Measurements from ENCODE around the gene FUBP3. TPM values are rescaled to one million over a fixed set of nuclear protein-coding genes. Genes with fewer than 3 reads are reported as not detected.

Gene FUBP3
- total and polyA plus RNA-seq, 2 experiments from 2014 or later, result 42.5 to 74.8 TPM

DNA sequence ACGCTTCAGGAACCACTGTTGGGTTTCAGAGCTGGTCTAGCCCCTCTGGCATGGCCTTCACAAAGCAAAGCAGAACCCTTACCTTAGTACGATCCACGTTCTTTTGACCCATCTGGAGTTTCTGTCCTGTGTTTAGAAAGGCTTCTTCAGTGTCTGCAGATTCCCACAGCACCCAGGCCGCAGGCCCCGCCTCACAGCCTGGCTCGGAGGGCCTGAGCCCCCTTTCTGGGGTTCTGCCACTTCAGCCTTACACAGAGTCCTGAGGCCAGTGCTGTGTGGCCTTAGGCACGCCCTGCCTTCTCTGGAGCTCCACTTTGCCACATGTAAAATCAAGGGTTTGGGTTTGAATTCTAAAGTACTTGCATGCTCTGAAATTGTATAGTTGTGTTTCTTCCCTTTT is 53.5 kb downstream of the FUBP3 start:
- H3K36me3 ChIP-seq (ENCODE audit: insufficient read depth), result peaks cover 7% of the 10 kb centered on the region
- H3K36me3 Mint-ChIP-seq (ENCODE audit: low read depth), result peaks cover 61% of the 10 kb centered on the region
- DNase-seq (ENCODE audit: low spot score), result no peak
- H4K20me1 ChIP-seq (replicated peaks; ENCODE audit: insufficient read depth), result no peaks in the 10 kb centered on the region; the same call in 1 of the 2 replicates
- no peak overlapping the region for H3K27ac Mint-ChIP-seq
- peaks cover 23% of the 10 kb centered on the region for H3K4me1 ChIP-seq (ENCODE audit: insufficient read depth)
- no peaks in the 10 kb centered on the region for H3K9me2 ChIP-seq (ENCODE audit: insufficient read depth)
- H3K4me1 Mint-ChIP-seq, result peaks cover 25% of the 10 kb centered on the region
- H3F3A ChIP-seq (replicated peaks; ENCODE audit: low read depth), result no peaks in the 10 kb centered on the region
- no peak overlapping the region for H3K27ac ChIP-seq (ENCODE audit: low read depth)
- peaks cover 14% of the 10 kb centered on the region for H3K27me3 Mint-ChIP-seq (ENCODE audit: insufficient read depth, low read depth, poor library complexity)
- no peaks in the 10 kb centered on the region for H3K27me3 ChIP-seq (ENCODE audit: insufficient read depth)
- H3K79me2 ChIP-seq (replicated peaks; ENCODE audit: insufficient read depth), result no peaks in the 10 kb centered on the region
- H3K4me2 ChIP-seq, result no peak overlapping the region
- no peak for ATAC-seq
- TF ChIP-seq, protein P1, sequence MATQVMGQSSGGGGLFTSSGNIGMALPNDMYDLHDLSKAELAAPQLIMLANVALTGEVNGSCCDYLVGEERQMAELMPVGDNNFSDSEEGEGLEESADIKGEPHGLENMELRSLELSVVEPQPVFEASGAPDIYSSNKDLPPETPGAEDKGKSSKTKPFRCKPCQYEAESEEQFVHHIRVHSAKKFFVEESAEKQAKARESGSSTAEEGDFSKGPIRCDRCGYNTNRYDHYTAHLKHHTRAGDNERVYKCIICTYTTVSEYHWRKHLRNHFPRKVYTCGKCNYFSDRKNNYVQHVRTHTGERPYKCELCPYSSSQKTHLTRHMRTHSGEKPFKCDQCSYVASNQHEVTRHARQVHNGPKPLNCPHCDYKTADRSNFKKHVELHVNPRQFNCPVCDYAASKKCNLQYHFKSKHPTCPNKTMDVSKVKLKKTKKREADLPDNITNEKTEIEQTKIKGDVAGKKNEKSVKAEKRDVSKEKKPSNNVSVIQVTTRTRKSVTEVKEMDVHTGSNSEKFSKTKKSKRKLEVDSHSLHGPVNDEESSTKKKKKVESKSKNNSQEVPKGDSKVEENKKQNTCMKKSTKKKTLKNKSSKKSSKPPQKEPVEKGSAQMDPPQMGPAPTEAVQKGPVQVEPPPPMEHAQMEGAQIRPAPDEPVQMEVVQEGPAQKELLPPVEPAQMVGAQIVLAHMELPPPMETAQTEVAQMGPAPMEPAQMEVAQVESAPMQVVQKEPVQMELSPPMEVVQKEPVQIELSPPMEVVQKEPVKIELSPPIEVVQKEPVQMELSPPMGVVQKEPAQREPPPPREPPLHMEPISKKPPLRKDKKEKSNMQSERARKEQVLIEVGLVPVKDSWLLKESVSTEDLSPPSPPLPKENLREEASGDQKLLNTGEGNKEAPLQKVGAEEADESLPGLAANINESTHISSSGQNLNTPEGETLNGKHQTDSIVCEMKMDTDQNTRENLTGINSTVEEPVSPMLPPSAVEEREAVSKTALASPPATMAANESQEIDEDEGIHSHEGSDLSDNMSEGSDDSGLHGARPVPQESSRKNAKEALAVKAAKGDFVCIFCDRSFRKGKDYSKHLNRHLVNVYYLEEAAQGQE (IDR thresholded peaks at IDR 0.05; ENCODE audit: unreplicated experiment), result no peak
- TF ChIP-seq EZH2 (IDR thresholded peaks at IDR 0.05; ENCODE audit: low read depth, unreplicated experiment) (no peak), ZNF331 (CRISPR knock-in tag; IDR thresholded peaks at IDR 0.05; ENCODE audit: low read depth) (no peak), ZNF114 (CRISPR knock-in tag; IDR thresholded peaks at IDR 0.05) (no peak)
- no peak overlapping the region for H2AFZ ChIP-seq
- H3K4me3 Mint-ChIP-seq, result no peak overlapping the region
- no peaks in the 10 kb centered on the region for H3K9me3 Mint-ChIP-seq
- H3K4me3 ChIP-seq, result no peak overlapping the region

DNA sequence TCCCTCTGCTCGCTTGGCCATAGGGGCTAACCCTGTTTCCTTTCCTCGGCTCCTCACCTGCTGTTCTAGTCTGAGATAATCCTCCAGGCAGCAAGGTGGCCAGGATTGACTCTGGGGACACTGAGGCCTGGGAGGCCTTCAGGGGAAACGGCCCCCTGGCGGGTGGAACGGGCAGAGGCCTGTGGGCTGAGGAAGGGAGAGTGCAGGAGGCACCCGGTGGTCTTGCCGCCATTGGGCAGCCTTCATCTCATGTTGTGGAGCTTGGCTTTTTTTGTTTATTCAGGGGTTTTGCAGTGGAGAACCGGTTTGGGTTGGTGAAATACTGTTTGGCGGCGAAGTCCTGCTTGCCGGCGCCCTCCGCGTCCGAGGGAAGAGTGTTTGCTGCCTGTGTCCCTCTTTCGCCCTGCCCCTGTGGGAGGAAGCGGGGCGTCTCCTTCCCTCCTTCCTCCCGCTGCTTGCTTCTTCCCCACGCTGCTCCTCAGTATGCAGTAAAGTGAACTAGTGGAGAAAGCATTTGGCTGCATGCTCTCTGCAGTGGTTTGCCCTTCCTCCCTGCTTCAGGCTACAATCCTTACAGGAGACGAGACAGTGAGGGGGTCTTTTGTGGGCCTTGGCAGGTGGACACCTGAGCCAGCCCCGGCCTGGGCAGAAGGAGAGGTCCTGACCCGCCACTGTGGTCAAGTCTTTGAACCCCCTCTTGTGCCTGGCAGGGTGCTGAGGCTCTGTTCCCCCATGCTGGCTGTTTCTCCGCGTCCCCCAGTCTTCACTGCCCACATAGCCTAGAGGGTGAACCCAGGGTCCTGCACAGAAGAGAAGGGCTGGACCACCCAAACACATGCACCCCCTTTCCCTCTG is 54.2 kb downstream of the FUBP3 start:
- Histone ChIP-seq H4K20me1 (replicated peaks; ENCODE audit: insufficient read depth) (no peaks in the 10 kb centered on the region; the same call in 1 of the 2 replicates), H3K9me2 (ENCODE audit: insufficient read depth) (no peaks in the 10 kb centered on the region), H3K27ac (ENCODE audit: low read depth) (no peak overlapping the region), H3K27me3 (ENCODE audit: insufficient read depth) (no peaks in the 10 kb centered on the region), H3K36me3 (ENCODE audit: insufficient read depth) (peaks cover 10% of the 10 kb centered on the region), H3K4me2 (no peak overlapping the region), H3F3A (replicated peaks; ENCODE audit: low read depth) (0 out of 2 replicates have a peak, but pooled peaks cover 4% of the 10 kb centered on the region), H3K4me1 (ENCODE audit: insufficient read depth) (peaks cover 23% of the 10 kb centered on the region), H3K4me3 (no peak overlapping the region), H2AFZ (no peak overlapping the region), H3K79me2 (replicated peaks; ENCODE audit: insufficient read depth) (no peaks in the 10 kb centered on the region)
- peaks cover 11% of the 10 kb centered on the region for H3K27me3 Mint-ChIP-seq (ENCODE audit: insufficient read depth, low read depth, poor library complexity)
- H3K36me3 Mint-ChIP-seq (ENCODE audit: low read depth), result peaks cover 56% of the 10 kb centered on the region
- TF ChIP-seq POLR2AphosphoS5 (IDR thresholded peaks at IDR 0.05; ENCODE audit: low read depth), result no peak
- TF ChIP-seq, protein P2, sequence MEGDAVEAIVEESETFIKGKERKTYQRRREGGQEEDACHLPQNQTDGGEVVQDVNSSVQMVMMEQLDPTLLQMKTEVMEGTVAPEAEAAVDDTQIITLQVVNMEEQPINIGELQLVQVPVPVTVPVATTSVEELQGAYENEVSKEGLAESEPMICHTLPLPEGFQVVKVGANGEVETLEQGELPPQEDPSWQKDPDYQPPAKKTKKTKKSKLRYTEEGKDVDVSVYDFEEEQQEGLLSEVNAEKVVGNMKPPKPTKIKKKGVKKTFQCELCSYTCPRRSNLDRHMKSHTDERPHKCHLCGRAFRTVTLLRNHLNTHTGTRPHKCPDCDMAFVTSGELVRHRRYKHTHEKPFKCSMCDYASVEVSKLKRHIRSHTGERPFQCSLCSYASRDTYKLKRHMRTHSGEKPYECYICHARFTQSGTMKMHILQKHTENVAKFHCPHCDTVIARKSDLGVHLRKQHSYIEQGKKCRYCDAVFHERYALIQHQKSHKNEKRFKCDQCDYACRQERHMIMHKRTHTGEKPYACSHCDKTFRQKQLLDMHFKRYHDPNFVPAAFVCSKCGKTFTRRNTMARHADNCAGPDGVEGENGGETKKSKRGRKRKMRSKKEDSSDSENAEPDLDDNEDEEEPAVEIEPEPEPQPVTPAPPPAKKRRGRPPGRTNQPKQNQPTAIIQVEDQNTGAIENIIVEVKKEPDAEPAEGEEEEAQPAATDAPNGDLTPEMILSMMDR (conservative IDR thresholded peaks at IDR 0.05; ENCODE audit: low read depth in 2 of 2), result peak; percentile 18; a peak in 1 of 4 replicates
- H3K4me1 Mint-ChIP-seq, result peaks cover 26% of the 10 kb centered on the region
- H3K9me3 Mint-ChIP-seq, result no peaks in the 10 kb centered on the region
- no peak overlapping the region for H3K4me3 Mint-ChIP-seq
- no peak overlapping the region for H3K27ac Mint-ChIP-seq
- DNase-seq (ENCODE audit: low spot score) (no peak), ATAC-seq (no peak)
